HG03354 (cell line): ENCODE measurements around the gene EFCAB6.
A peak's percentile ranks its signal among the peaks of the same experiment; 100 is the strongest.

Experiments used
- ATAC-seq: cut with Tn5 transposase; IDR thresholded peaks from one replicate; pipeline ENCODE4 v1.9.1; 2021; ENCODE audit warnings: mild to moderate bottlenecking; ENCODE audit not compliant: unreplicated experiment, poor library complexity, severe bottlenecking

EFCAB6 gene

GRCh38 chr22:43812149-43812842 lies at the start of gene EFCAB6:
EFCAB6 (minus strand) TSS chr22:43812305; CDS start chr22:43782318, 29,987 bp downstream.
- peak; percentile 87 for ATAC-seq

GRCh38 chr22:43861529-43861928 lies 49.4 kb upstream of the EFCAB6 start:
- no peak for ATAC-seq

- no peak for ATAC-seq
These were observed 48.7 kb upstream of the EFCAB6 start for GRCh38 chr22:43860831-43861230.

GRCh38 chr22:43860126-43860525 lies 48.0 kb upstream of the EFCAB6 start:
- ATAC-seq: no peak

- no peak for ATAC-seq
These were observed 47.5 kb upstream of the EFCAB6 start for GRCh38 chr22:43859621-43860020.

- ATAC-seq: no peak
These were observed 47.1 kb upstream of the EFCAB6 start for GRCh38 chr22:43859176-43859575.

- ATAC-seq: no peak
These were observed 46.2 kb upstream of the EFCAB6 start for GRCh38 chr22:43858156-43858895.

- no peak for ATAC-seq
These were observed 45.3 kb upstream of the EFCAB6 start for GRCh38 chr22:43857367-43857766.

GRCh38 chr22:43855431-43855830 lies 43.3 kb upstream of the EFCAB6 start:
- ATAC-seq: no peak

GRCh38 chr22:43854786-43855271 lies 42.7 kb upstream of the EFCAB6 start:
- no peak for ATAC-seq

GRCh38 chr22:43854121-43854785 lies 42.1 kb upstream of the EFCAB6 start:
- ATAC-seq: no peak

- no peak for ATAC-seq
These were observed 41.3 kb upstream of the EFCAB6 start for GRCh38 chr22:43853328-43853931.

GRCh38 chr22:43852573-43853327 lies 40.6 kb upstream of the EFCAB6 start:
- ATAC-seq: no peak

- ATAC-seq: no peak
These were observed 39.8 kb upstream of the EFCAB6 start for GRCh38 chr22:43851979-43852307.

- no peak for ATAC-seq
These were observed 39.2 kb upstream of the EFCAB6 start for GRCh38 chr22:43851058-43851978.

GRCh38 chr22:43850529-43850928 lies 38.4 kb upstream of the EFCAB6 start:
- no peak for ATAC-seq

- ATAC-seq: no peak
These were observed 37.6 kb upstream of the EFCAB6 start for GRCh38 chr22:43849731-43850130.

- no peak for ATAC-seq
These were observed 36.5 kb upstream of the EFCAB6 start for GRCh38 chr22:43848366-43849171.
